NCI-H146 (cell line): ENCODE data around the gene FOXP1.
"Not testable (repeated sequence)": the region's sequence is repeated elsewhere in the genome, so short reads cannot be mapped to it uniquely, and the experiment has no call there.

ENCODE experiments used
- DNase-seq: peaks from one replicate; lab custom pipeline; 2025; lab: John Stamatoyannopoulos, UW

The FOXP1 gene

GRCh38 chr3:71450162-71450561 lies 133.4 kb downstream of the FOXP1 start:
- DNase-seq, result no peak

- no peak for DNase-seq
Measured at GRCh38 chr3:71447803-71448202, 135.7 kb downstream of the FOXP1 start.

- DNase-seq, result no peak
Measured at GRCh38 chr3:71447197-71447596, 136.3 kb downstream of the FOXP1 start.

- no peak for DNase-seq
Measured at GRCh38 chr3:71446734-71447133, 136.8 kb downstream of the FOXP1 start.

- DNase-seq, result no peak
Measured at GRCh38 chr3:71446260-71446659, 137.3 kb downstream of the FOXP1 start.

GRCh38 chr3:71444861-71445259 lies 138.7 kb downstream of the FOXP1 start:
- DNase-seq, result no peak

GRCh38 chr3:71444028-71444860 lies 139.3 kb downstream of the FOXP1 start:
- DNase-seq, result no peak

- DNase-seq, result no peak
Measured at GRCh38 chr3:71443332-71443731, 140.2 kb downstream of the FOXP1 start.

- DNase-seq, result no peak
Measured at GRCh38 chr3:71442652-71443042, 140.9 kb downstream of the FOXP1 start.

GRCh38 chr3:71441925-71442651 lies 141.4 kb downstream of the FOXP1 start:
- DNase-seq, result no peak

GRCh38 chr3:71441217-71441924 lies 142.2 kb downstream of the FOXP1 start:
- DNase-seq, result no peak

- DNase-seq, result no peak
Measured at GRCh38 chr3:71438904-71439303, 144.6 kb downstream of the FOXP1 start.

GRCh38 chr3:71438071-71438685 lies 145.3 kb downstream of the FOXP1 start:
- no peak for DNase-seq

- no peak for DNase-seq
Measured at GRCh38 chr3:71436337-71436736, 147.2 kb downstream of the FOXP1 start.

- not testable (repeated sequence) for DNase-seq
Measured at GRCh38 chr3:71435836-71436235, 147.7 kb downstream of the FOXP1 start.

- peak; percentile 0 for DNase-seq
Measured at GRCh38 chr3:71433631-71434030, 149.9 kb downstream of the FOXP1 start.

GRCh38 chr3:71432044-71432975 lies 151.2 kb downstream of the FOXP1 start:
- DNase-seq, result no peak

GRCh38 chr3:71430941-71431552 lies 152.5 kb downstream of the FOXP1 start:
- no peak for DNase-seq

- no peak for DNase-seq
Measured at GRCh38 chr3:71429597-71429988, 153.9 kb downstream of the FOXP1 start.

GRCh38 chr3:71428841-71429596 lies 154.5 kb downstream of the FOXP1 start:
- DNase-seq, result peak; percentile 53
